Renal pelvis (tissue), 12 donors: ENCODE data around the gene KCTD19. TPM values are rescaled to one million over a fixed set of nuclear protein-coding genes. Genes with fewer than 3 reads are reported as not detected.
"Not testable (repeated sequence)": the region's sequence is repeated elsewhere in the genome, so short reads cannot be mapped to it uniquely, and the experiment has no call there.

ENCODE experiments used
- DNase-seq: peaks from one replicate; pipeline ENCODE4 v3.0.0-alpha.2; 2013
- long read RNA-seq, 16 experiments: transcript quantifications; one replicate each; lab custom pipeline, GENCODE V29; 2026
- polyA plus RNA-seq, 3 donors: library from polyadenylated mRNA; unstranded; fragments of 120-200 nt; gene quantifications; one replicate each; pipeline ENCODE4 v1.2.1, GENCODE V29; 2013; ENCODE audit not compliant: insufficient read length in 3 of 3

KCTD19 gene
- 1 to 10 TPM; 1.1 to 3.1 (median 2.9) TPM for polyA plus RNA-seq
- long read RNA-seq, donor 1: 0 reads
- long read RNA-seq, donor 2: 0 reads
- long read RNA-seq, donor 3: 0 reads
- long read RNA-seq, donor 4: 0 reads
- long read RNA-seq, donor 5: 0 reads
- long read RNA-seq, donor 6: 0 reads
- long read RNA-seq, donor 7: 0 reads
- long read RNA-seq, donor 8: 0 reads
- long read RNA-seq, donor 9: 0 reads
- long read RNA-seq, donor 10: 0 reads
- long read RNA-seq, donor 11: 0 reads
- long read RNA-seq, donor 12: 0 reads
- long read RNA-seq, donor 13: 0 reads
- long read RNA-seq, donor 14: 0 reads
- long read RNA-seq, donor 15: 0 reads
- long read RNA-seq, donor 16: 0 reads

DNA sequence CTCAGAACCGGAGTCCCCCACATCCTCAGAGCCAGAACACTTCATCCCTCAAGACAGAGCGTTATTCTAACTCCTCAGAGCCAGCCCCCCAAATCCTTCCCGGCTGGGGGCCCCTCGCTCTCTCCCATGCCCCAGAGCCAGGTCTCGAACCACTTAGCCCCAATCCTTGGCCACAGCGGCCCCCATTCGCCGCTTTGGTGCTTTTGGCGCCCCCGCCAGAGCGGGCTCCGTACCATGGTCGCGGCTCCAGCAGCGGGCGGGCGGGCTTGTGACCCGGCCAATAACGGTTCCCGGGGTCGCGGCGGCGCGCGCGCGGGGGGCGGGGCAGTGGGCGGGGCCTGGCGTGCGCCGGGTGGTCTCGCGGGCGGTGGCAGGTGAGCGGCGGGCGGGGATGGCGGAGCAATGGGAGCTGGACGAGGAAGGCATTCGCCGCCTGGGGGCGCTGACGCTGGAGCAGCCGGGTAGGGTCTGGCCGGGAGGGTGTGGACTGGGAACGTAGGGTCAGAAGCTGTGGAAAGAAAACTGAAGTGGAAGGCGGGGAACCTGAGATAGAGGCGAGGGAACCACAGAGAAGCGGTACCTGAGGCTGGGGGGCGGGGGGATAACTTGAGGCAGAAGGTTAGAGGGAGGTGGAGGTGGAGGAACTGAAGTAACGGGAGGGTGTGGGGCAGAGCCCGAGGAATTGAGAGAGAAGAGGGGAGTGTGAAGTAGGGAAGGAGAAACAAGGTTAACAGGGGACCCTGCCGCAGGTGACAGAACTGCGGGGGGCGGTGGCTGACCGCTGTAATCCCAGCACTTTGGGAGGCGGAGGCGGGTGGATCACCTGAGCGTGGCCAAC is at the start of gene KCTD19, which contains the start of gene LRRC36:
Gene KCTD19, minus strand, starts transcription at position 270 of the 838 bp plus-strand sequence. Its CDS starts 34 bp downstream, at position 236.
Gene LRRC36, plus strand, starts transcription at position 344 of the 838 bp plus-strand sequence. Its CDS starts 48 bp downstream, at position 392.
- peak; percentile 79 for DNase-seq

DNA sequence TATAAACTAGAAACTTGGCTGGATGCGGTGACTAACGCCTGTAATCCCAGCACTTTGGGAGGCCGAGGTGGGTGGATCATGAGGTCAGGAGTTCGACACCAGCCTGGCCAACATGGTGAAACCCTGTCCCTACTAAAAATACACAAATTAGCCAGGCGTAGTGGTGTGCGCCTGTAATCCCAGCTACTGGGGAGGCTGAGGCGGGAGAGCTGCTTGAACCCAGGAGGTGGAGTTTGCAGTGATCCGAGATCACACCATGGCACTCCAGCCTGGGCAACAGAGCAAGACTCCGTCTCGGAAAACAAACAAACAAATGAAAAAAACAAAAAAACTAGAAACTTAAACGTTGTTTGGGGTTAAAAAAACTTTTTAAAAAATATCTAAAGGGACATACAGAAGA is 49.5 kb upstream of the KCTD19 start:
- DNase-seq: not testable (repeated sequence)

DNA sequence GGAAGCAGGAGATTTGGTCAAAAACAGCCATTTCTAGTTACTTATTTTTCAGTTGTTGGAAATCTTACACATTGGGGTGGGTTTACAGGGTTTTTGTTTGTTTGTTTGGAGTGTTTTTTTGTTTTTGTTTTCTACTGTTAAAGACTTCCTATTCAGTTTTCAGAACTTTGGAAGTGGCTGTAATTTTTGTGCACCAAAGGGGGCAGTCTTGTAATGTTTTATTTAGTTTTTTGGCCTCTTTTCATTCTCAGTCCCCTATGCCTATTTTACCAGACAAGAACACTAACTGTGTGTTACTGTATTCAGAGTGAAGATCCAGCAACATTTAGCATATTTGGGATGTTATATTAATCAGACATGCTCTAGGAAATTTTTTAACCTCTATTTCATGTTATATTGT is 46.1 kb upstream of the KCTD19 start:
- no peak for DNase-seq

DNA sequence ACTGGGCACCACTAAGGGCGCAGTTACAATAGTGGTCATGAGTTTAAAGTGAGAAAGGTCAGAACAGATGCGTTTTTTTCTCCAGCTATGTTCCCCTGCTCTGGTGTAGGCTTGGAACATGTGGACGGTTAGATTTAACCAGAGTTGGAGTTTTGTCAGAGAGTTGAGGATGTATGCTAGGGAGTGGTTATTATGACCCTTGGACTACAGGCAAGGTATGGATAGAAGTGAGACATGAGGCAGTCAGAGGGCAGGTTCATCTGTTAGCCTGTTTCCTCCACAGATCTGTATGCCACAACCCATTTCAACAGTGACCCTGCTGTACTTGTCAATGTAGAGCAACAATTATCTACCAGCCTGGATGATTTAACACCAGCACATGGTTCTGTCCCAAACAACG is 44.1 kb upstream of the KCTD19 start:
- no peak for DNase-seq

DNA sequence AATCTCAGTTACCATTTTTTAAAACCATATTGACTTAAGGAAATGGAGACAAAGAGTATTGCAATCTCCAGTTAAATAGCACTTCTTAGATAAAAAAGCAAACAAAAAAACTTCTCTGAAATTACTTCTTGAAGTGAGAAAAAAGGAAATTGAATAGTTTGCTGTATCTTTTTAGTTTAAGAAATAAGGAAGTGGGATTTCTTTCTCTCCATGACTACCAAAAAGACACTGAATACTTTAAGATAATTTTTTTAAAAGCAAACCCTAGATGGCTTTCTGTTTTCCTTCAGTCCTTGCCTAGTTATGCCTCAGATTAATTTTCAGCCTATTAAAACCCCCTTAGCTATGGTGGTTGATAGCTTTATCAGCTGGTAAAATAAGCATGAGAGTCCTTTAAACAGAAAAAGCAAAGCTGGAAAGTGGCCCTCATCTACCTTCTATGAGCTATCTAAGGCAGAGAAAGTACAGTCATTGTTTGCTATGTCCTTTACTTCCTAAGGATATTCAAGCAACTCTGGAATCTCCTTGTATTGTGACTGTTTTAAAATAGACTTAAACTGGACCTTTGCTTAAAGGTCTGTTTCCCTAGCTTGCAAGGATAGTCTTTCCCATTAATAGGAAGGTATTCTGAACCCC is 38.2 kb upstream of the KCTD19 start:
- no peak for DNase-seq

DNA sequence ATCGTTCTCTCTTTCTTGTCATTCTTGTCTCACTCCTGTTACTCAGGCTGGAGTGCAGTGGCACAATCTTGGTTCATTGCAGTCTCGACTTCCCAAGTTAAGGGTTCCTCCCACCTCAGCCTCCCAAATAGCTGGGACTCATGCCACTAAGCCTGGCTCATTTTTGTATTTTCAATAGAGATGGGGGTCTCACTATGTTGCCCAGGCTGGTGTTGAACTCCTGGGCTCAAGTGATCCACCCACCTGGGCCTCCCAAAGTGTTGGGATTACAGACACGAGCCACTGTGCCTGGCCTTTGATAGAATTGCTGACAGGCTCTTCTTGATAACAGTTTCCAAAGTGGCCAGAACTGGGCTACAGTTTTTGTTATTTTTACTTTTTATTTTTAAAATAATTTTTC is 34.5 kb upstream of the KCTD19 start:
- no peak for DNase-seq

DNA sequence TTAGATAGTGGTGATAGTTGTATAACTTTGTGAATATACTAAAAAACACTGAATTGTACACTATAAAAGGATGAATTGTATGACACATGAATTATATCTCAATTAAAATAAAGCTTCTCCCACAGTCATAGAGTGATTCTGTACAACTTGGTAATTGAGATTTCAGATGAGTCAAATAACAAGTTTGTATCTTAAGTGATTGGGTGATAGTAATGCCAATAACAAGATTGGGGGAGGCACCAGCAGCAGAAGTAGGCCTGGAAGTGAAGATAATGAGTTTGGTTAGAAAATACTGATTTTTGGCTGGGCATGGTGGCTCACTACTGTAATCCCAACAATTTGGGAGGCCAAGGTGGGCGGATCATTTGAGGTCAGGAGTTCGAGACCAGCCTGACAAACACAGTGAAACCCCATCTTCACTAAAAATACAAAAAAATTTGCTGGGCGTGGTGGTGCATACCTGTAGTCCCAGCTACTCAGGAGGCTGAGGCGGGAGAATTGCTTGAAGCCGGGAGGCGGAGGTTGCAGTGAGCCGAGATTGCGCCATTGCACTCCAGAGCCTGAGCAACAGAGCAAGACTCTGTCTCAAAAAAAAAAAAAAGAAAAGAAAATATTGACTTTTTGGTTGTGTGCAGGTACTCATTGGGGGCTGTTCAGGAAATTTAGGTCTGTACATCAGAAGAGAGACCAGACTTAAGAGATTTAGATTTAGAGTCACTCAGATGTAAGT is 33.2 kb upstream of the KCTD19 start:
- DNase-seq: not testable (repeated sequence)

DNA sequence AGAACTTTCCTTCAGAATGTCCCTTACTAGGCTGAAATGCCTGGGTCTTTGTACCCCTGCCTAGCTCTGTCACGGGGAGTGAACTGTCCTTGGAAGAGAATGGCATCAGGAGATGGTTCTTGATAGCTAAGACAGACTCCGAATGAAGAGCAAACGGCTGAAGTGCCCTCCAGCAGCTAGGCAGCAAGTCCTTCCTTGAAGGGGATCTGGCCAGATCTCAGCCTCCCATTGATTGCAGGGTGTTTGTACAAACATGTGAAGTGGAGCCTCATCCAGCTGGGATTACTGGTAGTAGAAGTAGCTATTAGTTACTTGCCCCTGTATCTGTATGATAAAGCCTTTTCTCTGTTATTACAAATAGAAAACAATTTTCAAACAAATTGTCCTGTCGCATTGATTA is 31.0 kb upstream of the KCTD19 start:
- no peak for DNase-seq

DNA sequence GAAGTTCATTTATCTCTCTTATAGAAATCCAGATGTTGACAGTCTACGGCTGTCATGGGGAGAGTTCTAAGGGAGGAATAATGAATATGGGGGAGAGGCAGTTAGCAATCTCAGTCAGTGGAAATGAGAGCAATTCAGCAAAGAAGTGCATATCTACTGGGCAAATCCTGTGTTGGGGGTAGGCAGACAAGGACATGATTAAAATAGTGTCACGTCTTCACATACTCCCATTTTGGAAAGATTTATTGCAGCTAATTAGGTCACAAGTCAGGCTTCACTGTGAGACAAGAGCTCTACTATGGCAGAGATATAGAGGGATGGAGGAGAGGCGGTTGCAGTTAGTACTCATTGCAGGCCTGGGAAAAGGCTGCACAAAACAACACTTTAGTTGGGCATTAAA is 29.9 kb upstream of the KCTD19 start:
- DNase-seq: peak; percentile 87

DNA sequence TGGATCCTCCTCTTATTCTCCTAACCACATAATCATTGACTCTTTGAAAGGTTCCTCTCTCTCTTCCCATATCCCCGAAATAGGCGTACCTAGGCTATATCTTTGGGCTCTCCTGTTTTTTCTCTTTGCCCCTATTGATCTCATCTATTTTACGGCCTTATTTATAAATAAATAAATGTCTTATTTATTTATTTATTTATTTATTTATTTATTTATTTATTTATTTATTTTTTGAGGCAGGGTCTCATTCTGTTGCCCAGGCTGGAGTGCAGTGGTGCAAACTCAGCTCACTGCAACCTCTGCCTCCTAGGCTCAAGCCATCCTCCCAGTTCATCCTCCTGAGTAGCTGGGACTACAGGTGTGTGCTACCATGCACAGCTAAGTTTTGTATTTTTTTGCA is 25.9 kb upstream of the KCTD19 start:
- DNase-seq: not testable (repeated sequence)

DNA sequence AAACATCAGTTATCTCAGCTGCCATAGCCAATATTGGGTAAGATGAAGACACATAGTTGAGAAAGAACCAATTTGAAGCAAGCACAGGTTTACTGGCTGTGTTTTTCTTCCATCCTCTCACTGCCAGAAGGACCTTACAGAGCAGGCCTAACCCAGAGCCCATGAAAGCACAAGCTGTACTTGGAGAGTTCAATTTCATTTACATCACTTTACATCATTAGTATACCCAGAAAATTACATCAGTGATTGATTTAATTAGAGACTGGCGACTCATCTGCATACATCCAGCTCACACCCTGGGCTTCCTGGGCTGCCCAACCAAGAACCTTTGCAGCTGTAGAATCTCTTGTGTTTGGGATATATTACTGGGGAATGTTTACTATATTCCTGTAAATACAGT is 23.8 kb upstream of the KCTD19 start:
- DNase-seq: no peak

DNA sequence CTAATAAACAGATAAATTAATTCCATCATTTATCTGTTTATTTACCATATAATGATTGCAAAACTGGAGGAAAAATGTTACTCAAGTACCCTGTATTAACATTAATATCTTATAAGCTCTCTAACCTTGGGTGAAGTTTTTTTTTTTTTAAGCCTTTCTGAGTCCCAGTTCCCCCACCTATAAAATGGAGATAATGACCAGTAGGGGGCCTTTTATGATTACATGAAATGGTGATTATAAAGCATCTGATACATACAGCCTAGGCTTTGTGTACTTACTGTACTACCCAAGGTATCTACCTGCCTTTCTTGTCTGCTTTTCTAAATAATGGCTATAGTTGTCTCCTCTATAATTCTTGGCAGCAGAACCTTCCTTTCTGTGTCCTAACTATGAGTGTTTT is 22.6 kb upstream of the KCTD19 start:
- DNase-seq: no peak

DNA sequence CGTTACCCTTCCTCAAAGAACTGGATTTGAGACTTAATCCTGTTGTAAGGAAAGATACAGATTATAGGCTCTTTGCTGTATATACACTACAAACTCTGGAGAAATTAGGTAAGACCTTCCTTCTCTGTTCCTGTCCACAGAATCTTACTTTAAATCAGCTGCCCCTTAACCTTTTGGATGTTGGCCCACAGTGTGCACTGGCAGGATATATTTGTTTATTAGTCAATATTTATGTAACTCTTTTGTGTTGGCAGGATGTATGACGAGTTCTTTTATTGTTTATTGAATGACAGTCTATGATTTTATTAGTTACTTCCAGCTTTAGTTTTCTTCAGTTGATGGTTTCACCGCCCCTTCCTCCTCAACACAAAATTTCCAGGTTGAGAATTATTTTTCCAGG is 19.8 kb upstream of the KCTD19 start:
- DNase-seq: no peak

DNA sequence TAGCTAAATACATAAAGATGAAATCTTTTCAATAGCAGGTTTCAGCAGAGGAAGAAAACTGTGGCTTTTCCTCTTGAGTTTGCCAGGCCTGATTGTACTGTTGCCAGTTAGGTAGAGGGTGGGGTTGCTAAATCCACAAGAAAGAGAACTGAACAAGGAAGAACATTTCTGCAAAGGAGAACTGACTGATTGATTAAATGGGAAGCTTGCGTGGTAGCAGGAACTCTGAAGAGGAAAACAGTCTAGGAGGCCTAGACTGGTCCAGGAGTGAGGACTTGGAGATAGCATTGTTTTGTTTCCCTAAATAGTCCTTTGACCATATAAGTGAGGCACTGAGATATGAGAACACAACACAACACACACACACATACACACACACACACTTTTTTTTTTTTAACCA is 18.9 kb upstream of the KCTD19 start:
- DNase-seq: no peak

DNA sequence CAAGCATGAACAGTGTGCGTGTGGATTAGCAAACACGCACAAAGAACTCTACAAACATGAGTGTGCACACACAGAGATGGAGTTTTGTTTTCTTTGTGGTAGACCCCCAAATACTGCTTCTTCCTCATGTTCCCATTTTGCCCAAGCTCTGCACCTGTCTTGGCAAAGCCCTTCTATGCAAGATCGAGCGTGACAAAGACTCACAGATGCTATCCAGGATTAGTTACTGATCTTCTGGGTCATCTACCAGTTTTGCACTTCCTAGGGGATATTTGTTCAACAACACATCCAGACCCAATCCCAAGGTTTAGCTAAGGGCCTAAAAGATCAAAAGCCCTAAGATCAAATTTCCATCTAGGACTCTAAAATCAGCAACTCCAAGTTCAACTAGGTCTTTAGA is 16.1 kb upstream of the KCTD19 start:
- no peak for DNase-seq

DNA sequence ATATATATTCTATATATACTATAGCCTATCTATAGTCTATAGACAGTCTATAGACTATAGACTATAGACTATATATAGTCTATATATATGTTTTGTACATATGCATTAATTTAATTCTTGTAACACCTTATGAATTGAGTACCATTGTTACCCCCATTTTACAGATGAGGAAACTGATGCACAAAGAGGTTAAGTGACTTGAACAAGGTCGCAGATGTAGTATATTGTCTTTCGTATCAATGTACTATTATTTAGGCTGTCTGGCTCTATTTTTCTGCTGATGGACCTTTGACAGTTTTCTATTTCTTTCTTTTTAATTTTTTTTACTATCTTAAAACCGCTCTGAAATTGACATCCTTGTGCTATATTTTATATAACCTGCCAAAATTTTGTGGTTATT is 14.7 kb upstream of the KCTD19 start:
- no peak for DNase-seq

DNA sequence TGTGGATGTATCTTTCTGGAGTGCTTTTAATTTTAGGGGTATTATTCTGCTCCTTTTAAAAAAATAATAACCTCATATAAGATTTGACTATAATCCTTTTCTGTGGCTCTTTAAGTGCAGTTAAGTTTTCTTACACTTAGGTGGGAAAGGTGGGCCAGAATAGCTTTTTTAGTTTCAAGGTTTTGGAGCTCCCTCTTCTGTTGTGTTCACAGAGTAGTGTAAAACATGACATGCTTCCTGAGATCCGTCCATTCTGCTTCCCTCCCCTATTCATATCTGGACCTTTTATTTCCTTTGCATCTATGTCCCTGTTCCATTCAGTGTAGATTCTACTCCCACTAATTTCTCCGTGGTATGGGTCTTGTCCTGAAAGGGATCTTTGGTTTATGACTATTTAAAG is 12.9 kb upstream of the KCTD19 start:
- no peak for DNase-seq

DNA sequence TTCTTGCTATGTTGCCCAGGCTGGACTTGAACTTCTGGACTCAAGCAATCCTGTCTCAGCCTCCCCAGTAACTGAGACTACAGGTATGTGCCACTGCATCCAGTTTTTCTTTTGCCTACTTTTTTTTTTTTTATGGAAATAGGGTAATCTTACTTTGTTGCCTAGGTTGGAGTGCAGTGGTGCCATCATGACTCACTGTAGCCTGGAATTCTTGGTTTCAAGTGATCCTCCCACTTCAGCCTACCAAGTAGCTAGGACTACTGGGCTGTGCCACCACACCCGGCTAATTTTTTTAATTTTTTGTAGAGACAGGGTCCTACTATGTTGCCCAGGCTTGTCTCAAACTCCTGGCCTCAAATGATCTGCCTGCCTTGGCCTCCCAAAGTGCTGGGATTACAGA is 10.1 kb upstream of the KCTD19 start:
- DNase-seq: no peak

DNA sequence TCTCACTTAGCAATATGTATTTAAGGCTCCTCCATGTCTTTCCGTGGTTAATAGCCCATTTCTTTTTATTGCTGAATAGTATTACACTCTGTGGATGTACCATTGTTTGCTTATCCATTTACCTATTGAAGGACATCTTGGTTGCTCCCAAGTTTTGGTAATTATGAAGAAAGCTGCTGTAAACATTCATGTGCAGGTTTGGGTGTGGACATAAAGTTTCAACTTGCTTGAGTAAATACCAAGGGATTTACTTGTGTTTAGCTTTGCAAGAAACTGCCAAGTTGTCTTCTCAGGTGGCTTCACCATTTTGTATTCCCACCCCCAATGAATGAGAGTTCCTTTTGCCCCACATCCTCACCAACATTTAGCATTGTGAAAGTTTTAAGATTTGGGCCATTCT is 9.6 kb upstream of the KCTD19 start:
- no peak for DNase-seq

DNA sequence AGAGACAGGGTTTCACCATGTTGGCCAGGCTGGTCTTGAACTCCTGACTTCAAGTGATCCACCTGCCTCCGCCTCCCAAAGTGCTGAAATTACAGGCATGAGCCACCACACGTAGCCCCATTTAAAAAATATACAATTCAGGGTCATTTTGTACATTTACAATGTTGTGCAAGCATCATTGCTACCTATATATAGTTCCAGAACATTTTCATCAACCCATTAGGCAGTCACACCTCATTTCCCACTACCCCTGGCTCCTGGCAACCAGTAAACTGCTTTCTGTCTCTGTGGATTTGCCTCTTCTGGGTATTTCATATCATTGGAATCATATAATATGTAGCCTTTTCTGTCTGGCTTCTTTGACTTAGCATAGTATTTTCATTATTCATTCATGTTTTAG is 6.8 kb upstream of the KCTD19 start:
- no peak for DNase-seq

DNA sequence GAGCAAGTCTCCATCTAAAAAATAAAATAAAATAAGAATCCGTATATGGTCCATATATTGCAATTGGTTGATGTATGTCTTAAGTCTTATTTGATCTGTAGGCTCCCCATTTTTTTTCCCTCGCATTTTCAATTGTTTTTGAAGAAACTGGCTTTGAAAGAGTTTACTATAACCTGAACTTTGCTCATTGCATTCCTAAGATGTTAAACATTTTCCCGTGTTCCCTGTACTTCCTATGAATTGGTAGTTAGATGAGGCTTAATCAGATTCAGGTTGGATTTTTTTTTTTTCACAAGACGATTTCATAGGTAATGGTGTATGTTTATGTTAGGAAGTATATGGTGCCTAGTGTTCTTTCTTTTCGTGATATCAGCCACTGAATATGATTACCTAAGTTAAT is 3.4 kb upstream of the KCTD19 start:
- no peak for DNase-seq

DNA sequence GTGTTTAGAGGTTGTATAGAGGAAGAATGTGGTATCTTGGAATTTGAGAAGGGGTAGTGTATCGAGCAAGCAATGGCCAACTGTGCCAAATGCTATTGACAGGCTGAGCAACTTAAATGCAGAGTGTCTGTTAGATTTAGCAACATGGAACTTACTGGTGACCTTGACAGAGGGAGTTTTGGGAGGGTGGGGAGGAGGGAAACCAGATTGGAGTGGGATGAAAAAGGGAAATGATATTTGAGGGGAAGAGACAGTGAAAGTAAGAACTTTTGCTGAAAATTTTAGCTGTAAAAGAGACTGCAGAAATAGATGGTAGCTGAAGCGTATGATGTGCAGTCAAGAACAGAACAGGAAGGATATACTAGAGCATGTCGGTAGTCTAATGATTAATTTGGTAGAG is 1.2 kb upstream of the KCTD19 start:
- DNase-seq: no peak
